Measurements from ENCODE around the gene CRYGC. TPM values are rescaled to one million over a fixed set of nuclear protein-coding genes. Genes with fewer than 3 reads are reported as not detected.
A peak's percentile ranks its signal among the peaks of the same experiment; 100 is the strongest.

Gene CRYGC
- total and polyA plus RNA-seq, 8 donors, result not detected

- 65 to 91% (median 76%) methylated on average over 2 of the region's 2 CpGs for WGBS, 5 donors
- Histone ChIP-seq H3K36me3 (no peaks in the 10 kb centered on the region), H3K27ac (peak overlapping the region in 1 of 5 donors; percentile 16), H3K9me3 (no peaks in the 10 kb centered on the region), H3K27me3 (no peaks in the 10 kb centered on the region), H3K4me3 (no peak overlapping the region), H3K4me1 (peaks cover 0 to 10% (median 3%) of the 10 kb centered on the region in 4 donors)
- intact Hi-C loops (cut with DNase I; ENCODE audit: low total_unique reads), result no loop called here
- no peak for DNase-seq
- TF ChIP-seq CTCF (IDR thresholded peaks at IDR 0.05), result no peak
Measured at GRCh38 chr2:208136716-208137094, 7.1 kb upstream of the CRYGC start.

DNA sequence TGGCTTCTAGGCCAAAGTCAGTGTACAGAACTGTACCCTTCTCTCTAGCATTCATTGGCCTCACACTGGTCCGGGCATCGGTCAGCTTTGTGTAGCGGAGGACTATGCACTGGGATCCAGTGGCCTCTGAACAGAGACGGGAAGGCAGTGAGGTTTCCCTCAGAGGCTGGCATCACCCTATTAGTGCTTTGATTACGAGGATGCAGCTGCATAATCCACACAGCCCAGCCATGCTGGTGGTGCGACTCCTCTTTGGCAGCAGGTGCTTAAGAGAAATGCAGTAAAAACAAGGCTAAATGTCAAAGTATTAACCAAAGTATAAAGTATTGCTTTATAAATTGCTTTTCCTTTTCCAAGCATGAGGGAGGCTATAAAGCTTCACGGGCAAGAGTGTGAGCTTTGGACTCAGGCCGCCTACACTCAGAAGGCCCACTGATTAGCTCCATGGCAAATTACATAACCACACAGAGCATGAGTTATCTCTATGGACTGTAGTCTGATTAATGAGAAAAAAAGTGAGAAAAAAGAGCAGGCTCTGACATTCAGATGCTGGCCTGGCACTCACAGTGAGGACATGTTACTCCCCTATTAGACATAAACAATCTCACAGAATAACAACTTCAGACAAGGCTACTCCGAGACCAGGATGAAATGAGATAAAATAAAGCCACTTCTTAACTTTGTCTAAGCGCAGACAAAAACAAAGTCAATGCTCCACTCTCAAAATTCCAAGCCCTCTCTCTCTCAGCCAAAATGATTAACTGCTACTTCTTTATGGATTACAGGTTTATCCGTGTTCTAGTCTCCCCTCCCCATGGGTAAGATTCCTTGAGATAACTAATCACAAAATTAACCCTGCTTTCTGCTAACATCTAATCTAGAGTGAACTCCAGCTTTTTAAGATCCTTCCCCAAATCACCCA lies 6.4 kb upstream of the CRYGC start:
- intact Hi-C loops (cut with DNase I; ENCODE audit: low total_unique reads), result no loop called here
- Histone ChIP-seq H3K27ac (peak overlapping the region in 1 of 5 donors; percentile 16), H3K36me3 (no peaks in the 10 kb centered on the region), H3K4me3 (no peak overlapping the region), H3K9me3 (no peaks in the 10 kb centered on the region), H3K27me3 (no peaks in the 10 kb centered on the region), H3K4me1 (peaks cover 0 to 10% (median 3%) of the 10 kb centered on the region in 4 donors)
- DNase-seq, result peak in 1 of 2 donors; percentile 70
- WGBS, 5 donors, result 67 to 73% (median 71%) methylated on average over 11 of the region's 11 CpGs
- no peak for TF ChIP-seq POLR2AphosphoS5 (IDR thresholded peaks at IDR 0.05)
- no peak for TF ChIP-seq CTCF (IDR thresholded peaks at IDR 0.05)
- no peak for TF ChIP-seq POLR2A (IDR thresholded peaks at IDR 0.05)
- no peak for TF ChIP-seq EP300 (IDR thresholded peaks at IDR 0.05)

GRCh38 chr2:208134928-208135586 lies 5.4 kb upstream of the CRYGC start:
- H3K9me3 ChIP-seq, result no peaks in the 10 kb centered on the region
- H3K27ac ChIP-seq, result no peak overlapping the region
- TF ChIP-seq POLR2AphosphoS5 (IDR thresholded peaks at IDR 0.05) (no peak), CTCF (IDR thresholded peaks at IDR 0.05) (no peak), EP300 (IDR thresholded peaks at IDR 0.05) (no peak), POLR2A (IDR thresholded peaks at IDR 0.05) (no peak)
- no peaks in the 10 kb centered on the region for H3K36me3 ChIP-seq
- intact Hi-C loops (cut with DNase I; ENCODE audit: low total_unique reads), result no loop called here
- no peak overlapping the region for H3K4me3 ChIP-seq
- H3K27me3 ChIP-seq, result no peaks in the 10 kb centered on the region
- H3K4me1 ChIP-seq, result peaks cover 0 to 15% (median 4%) of the 10 kb centered on the region in 4 donors
- 44 to 48% (median 45%) methylated on average over 7 to 8 of the region's 8 CpGs for WGBS, 5 donors
- peak in 1 of 2 donors; percentile 25 for DNase-seq

DNA sequence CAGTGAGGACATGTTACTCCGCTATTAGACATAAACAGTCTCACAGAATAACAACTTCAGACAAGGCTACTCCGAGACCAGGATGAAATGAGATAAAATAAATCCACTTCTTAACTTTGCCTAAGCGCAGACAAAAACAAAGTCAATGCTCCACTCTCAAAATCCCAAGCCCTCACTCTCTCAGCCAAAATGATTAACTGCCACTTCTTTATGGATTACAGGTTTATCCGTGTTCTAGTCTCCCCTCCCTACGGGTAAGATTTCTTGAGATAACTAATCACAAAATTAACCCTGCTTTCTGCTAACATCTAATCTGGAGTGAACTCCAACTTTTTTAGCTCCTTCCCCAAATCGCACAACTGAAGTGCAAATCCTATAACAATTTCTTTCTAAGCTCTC lies 1.1 kb upstream of the CRYGC start:
- DNase-seq, result no peak
- Histone ChIP-seq H3K4me3 (no peak overlapping the region), H3K36me3 (no peaks in the 10 kb centered on the region), H3K4me1 (peaks cover 0 to 12% (median 6%) of the 10 kb centered on the region in 4 donors), H3K9me3 (no peaks in the 10 kb centered on the region), H3K27ac (no peak overlapping the region), H3K27me3 (no peaks in the 10 kb centered on the region)
- intact Hi-C loops (cut with DNase I; ENCODE audit: low total_unique reads), result no loop called here
- 34 to 49% (median 39%) methylated on average over 6 of the region's 6 CpGs for WGBS, 5 donors
- TF ChIP-seq EP300 (IDR thresholded peaks at IDR 0.05) (no peak), POLR2AphosphoS5 (IDR thresholded peaks at IDR 0.05) (no peak), POLR2A (IDR thresholded peaks at IDR 0.05) (no peak), CTCF (IDR thresholded peaks at IDR 0.05) (no peak)

Measured in stomach (tissue), 9 donors.